Activated naive CD4-positive, alpha-beta T cell treated with anti-CD3 and anti-CD28 coated beads, Interleukin-2, amount 50 U/mL, for 24 hours (primary cell): Measurements from ENCODE around the gene DHRS3.

Source experiments
- H3K27ac Mint-ChIP-seq: one replicate; pipeline ENCODE4 v1.8.0; 2021; ENCODE audit warnings: mild to moderate bottlenecking, mixed read lengths
- H3K27me3 Mint-ChIP-seq: one replicate; pipeline ENCODE4 v1.8.0; 2021; ENCODE audit warnings: mixed read lengths
- H3K36me3 Mint-ChIP-seq: one replicate; pipeline ENCODE4 v1.8.0; 2021; ENCODE audit warnings: mixed read lengths
- H3K4me1 Mint-ChIP-seq: one replicate; pipeline ENCODE4 v1.8.0; 2021; ENCODE audit warnings: mixed read lengths
- H3K4me3 Mint-ChIP-seq: one replicate; pipeline ENCODE4 v1.8.0; 2021; ENCODE audit warnings: mild to moderate bottlenecking, mixed read lengths
- H3K9me3 Mint-ChIP-seq: one replicate; pipeline ENCODE4 v1.8.0; 2021; ENCODE audit warnings: mixed read lengths

Gene DHRS3

GRCh38 chr1:12599657-12600056, 18.4 kb downstream of the DHRS3 start:
- no peaks in the 10 kb centered on the region for H3K9me3 Mint-ChIP-seq
- H3K4me1 Mint-ChIP-seq: peaks cover 79% of the 10 kb centered on the region
- H3K4me3 Mint-ChIP-seq: no peak overlapping the region
- peaks cover 6% of the 10 kb centered on the region for H3K36me3 Mint-ChIP-seq
- H3K27me3 Mint-ChIP-seq: no peaks in the 10 kb centered on the region
- no peak overlapping the region for H3K27ac Mint-ChIP-seq

GRCh38 chr1:12598974-12599373, 19.0 kb downstream of the DHRS3 start:
- Mint-ChIP-seq H3K9me3 (no peaks in the 10 kb centered on the region), H3K36me3 (peaks cover 2% of the 10 kb centered on the region), H3K27me3 (no peaks in the 10 kb centered on the region), H3K4me1 (peaks cover 79% of the 10 kb centered on the region), H3K4me3 (no peak overlapping the region), H3K27ac (no peak overlapping the region)

GRCh38 chr1:12597792-12598191, 20.2 kb downstream of the DHRS3 start:
- no peak overlapping the region for H3K27ac Mint-ChIP-seq
- H3K9me3 Mint-ChIP-seq: no peaks in the 10 kb centered on the region
- peak overlapping the region; percentile 23 for H3K4me3 Mint-ChIP-seq
- H3K36me3 Mint-ChIP-seq: no peaks in the 10 kb centered on the region
- no peaks in the 10 kb centered on the region for H3K27me3 Mint-ChIP-seq
- peaks cover 76% of the 10 kb centered on the region for H3K4me1 Mint-ChIP-seq

- Mint-ChIP-seq H3K27ac (no peak overlapping the region), H3K27me3 (no peaks in the 10 kb centered on the region), H3K9me3 (no peaks in the 10 kb centered on the region), H3K4me1 (peaks cover 69% of the 10 kb centered on the region), H3K4me3 (peak overlapping the region; percentile 44), H3K36me3 (peaks cover 2% of the 10 kb centered on the region)
These were observed 21.8 kb downstream of the DHRS3 start for GRCh38 chr1:12596007-12596821.

GRCh38 chr1:12595757-12596006, 22.3 kb downstream of the DHRS3 start:
- H3K27ac Mint-ChIP-seq: no peak overlapping the region
- peaks cover 2% of the 10 kb centered on the region for H3K36me3 Mint-ChIP-seq
- no peaks in the 10 kb centered on the region for H3K27me3 Mint-ChIP-seq
- no peaks in the 10 kb centered on the region for H3K9me3 Mint-ChIP-seq
- peaks cover 63% of the 10 kb centered on the region for H3K4me1 Mint-ChIP-seq
- peak overlapping the region; percentile 44 for H3K4me3 Mint-ChIP-seq

- H3K4me3 Mint-ChIP-seq: peak overlapping the region; percentile 84
- no peaks in the 10 kb centered on the region for H3K27me3 Mint-ChIP-seq
- H3K36me3 Mint-ChIP-seq: peaks cover 2% of the 10 kb centered on the region
- H3K27ac Mint-ChIP-seq: peak overlapping the region; percentile 88
- peaks cover 58% of the 10 kb centered on the region for H3K4me1 Mint-ChIP-seq
- H3K9me3 Mint-ChIP-seq: no peaks in the 10 kb centered on the region
These were observed 22.8 kb downstream of the DHRS3 start for GRCh38 chr1:12594966-12595756.

- Mint-ChIP-seq H3K27me3 (no peaks in the 10 kb centered on the region), H3K4me3 (peak overlapping the region; percentile 84), H3K36me3 (peaks cover 2% of the 10 kb centered on the region), H3K9me3 (no peaks in the 10 kb centered on the region), H3K27ac (peak overlapping the region; percentile 88), H3K4me1 (peaks cover 51% of the 10 kb centered on the region)
These were observed 23.5 kb downstream of the DHRS3 start for GRCh38 chr1:12594490-12594889.

- Mint-ChIP-seq H3K4me1 (peaks cover 49% of the 10 kb centered on the region), H3K27ac (peak overlapping the region; percentile 41), H3K9me3 (no peaks in the 10 kb centered on the region), H3K4me3 (no peak overlapping the region), H3K36me3 (peaks cover 2% of the 10 kb centered on the region), H3K27me3 (no peaks in the 10 kb centered on the region)
These were observed 24.4 kb downstream of the DHRS3 start for GRCh38 chr1:12593621-12594066.

- Mint-ChIP-seq H3K9me3 (no peaks in the 10 kb centered on the region), H3K4me1 (peaks cover 48% of the 10 kb centered on the region), H3K36me3 (peaks cover 5% of the 10 kb centered on the region), H3K4me3 (no peak overlapping the region), H3K27me3 (no peaks in the 10 kb centered on the region), H3K27ac (peak overlapping the region; percentile 33)
These were observed 25.5 kb downstream of the DHRS3 start for GRCh38 chr1:12592496-12592895.

GRCh38 chr1:12591267-12591938, 26.6 kb downstream of the DHRS3 start:
- Mint-ChIP-seq H3K36me3 (peaks cover 5% of the 10 kb centered on the region), H3K9me3 (no peaks in the 10 kb centered on the region), H3K4me1 (peaks cover 42% of the 10 kb centered on the region), H3K27ac (no peak overlapping the region), H3K27me3 (no peaks in the 10 kb centered on the region), H3K4me3 (no peak overlapping the region)

GRCh38 chr1:12588695-12589094, 29.3 kb downstream of the DHRS3 start:
- Mint-ChIP-seq H3K9me3 (no peaks in the 10 kb centered on the region), H3K27me3 (no peaks in the 10 kb centered on the region), H3K36me3 (peaks cover 5% of the 10 kb centered on the region), H3K4me3 (no peak overlapping the region), H3K27ac (no peak overlapping the region), H3K4me1 (peaks cover 27% of the 10 kb centered on the region)

- Mint-ChIP-seq H3K27me3 (no peaks in the 10 kb centered on the region), H3K36me3 (peaks cover 8% of the 10 kb centered on the region), H3K27ac (peak overlapping the region; percentile 92), H3K4me3 (no peak overlapping the region), H3K9me3 (no peaks in the 10 kb centered on the region), H3K4me1 (peaks cover 27% of the 10 kb centered on the region)
These were observed 29.9 kb downstream of the DHRS3 start for GRCh38 chr1:12587981-12588640.

GRCh38 chr1:12585951-12586942, 31.8 kb downstream of the DHRS3 start:
- Mint-ChIP-seq H3K4me1 (peaks cover 18% of the 10 kb centered on the region), H3K36me3 (peaks cover 9% of the 10 kb centered on the region), H3K27me3 (no peaks in the 10 kb centered on the region), H3K9me3 (no peaks in the 10 kb centered on the region), H3K27ac (peak overlapping the region; percentile 51), H3K4me3 (no peak overlapping the region)

- Mint-ChIP-seq H3K27ac (no peak overlapping the region), H3K36me3 (peaks cover 10% of the 10 kb centered on the region), H3K4me1 (peaks cover 18% of the 10 kb centered on the region), H3K4me3 (no peak overlapping the region), H3K9me3 (no peaks in the 10 kb centered on the region), H3K27me3 (no peaks in the 10 kb centered on the region)
These were observed 32.5 kb downstream of the DHRS3 start for GRCh38 chr1:12585536-12585935.
